ENCODE data around the gene WDFY4.

DNA sequence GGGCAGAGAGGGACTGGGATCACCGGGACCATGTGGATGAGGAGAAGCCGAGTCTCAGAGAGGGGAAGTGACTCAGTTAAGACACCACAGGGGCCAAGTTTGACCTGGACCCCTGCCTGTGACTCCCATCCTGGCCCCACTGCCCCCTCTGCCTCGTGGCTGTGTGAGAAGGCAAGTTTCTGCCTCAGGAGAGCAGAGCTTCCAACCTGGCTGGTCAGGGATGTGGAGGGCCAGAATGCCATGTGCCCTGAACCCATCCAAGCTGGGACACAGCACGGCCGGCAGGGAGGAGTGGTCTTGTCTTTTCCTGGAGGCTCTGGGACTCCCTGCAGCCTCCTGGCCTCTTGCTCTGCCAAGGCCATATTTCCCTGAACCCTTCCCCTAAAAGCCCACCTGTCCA is 19.5 kb downstream of the WDFY4 start:
- TF ChIP-seq POLR2A (IDR thresholded peaks at IDR 0.05; ENCODE audit: low read depth, low read length) (no peak), EZH2 (IDR thresholded peaks at IDR 0.05; ENCODE audit: borderline replicate concordance, low read depth, low read length, severe bottlenecking) (no peak), POLR2AphosphoS5 (IDR thresholded peaks at IDR 0.05; ENCODE audit: insufficient read depth, low read depth, low read length) (no peak), JUN (IDR thresholded peaks at IDR 0.05; ENCODE audit: borderline replicate concordance, insufficient read depth, insufficient read length, low read depth) (no peak)
- TF ChIP-seq, protein P1, sequence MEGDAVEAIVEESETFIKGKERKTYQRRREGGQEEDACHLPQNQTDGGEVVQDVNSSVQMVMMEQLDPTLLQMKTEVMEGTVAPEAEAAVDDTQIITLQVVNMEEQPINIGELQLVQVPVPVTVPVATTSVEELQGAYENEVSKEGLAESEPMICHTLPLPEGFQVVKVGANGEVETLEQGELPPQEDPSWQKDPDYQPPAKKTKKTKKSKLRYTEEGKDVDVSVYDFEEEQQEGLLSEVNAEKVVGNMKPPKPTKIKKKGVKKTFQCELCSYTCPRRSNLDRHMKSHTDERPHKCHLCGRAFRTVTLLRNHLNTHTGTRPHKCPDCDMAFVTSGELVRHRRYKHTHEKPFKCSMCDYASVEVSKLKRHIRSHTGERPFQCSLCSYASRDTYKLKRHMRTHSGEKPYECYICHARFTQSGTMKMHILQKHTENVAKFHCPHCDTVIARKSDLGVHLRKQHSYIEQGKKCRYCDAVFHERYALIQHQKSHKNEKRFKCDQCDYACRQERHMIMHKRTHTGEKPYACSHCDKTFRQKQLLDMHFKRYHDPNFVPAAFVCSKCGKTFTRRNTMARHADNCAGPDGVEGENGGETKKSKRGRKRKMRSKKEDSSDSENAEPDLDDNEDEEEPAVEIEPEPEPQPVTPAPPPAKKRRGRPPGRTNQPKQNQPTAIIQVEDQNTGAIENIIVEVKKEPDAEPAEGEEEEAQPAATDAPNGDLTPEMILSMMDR (IDR thresholded peaks at IDR 0.05; ENCODE audit: extremely low read depth in 1 of 2, insufficient read depth in 1 of 2, low read depth in 1 of 2, low read length in 2 of 2) = no peak
